GM19372 (cell line): ENCODE measurements around the gene HOXC10.

Experiments used
- ATAC-seq: cut with Tn5 transposase; IDR thresholded peaks from one replicate; pipeline ENCODE4 v1.9.1; 2021; ENCODE audit warnings: mild to moderate bottlenecking, low read depth, moderate library complexity; ENCODE audit not compliant: unreplicated experiment

Gene HOXC10

DNA sequence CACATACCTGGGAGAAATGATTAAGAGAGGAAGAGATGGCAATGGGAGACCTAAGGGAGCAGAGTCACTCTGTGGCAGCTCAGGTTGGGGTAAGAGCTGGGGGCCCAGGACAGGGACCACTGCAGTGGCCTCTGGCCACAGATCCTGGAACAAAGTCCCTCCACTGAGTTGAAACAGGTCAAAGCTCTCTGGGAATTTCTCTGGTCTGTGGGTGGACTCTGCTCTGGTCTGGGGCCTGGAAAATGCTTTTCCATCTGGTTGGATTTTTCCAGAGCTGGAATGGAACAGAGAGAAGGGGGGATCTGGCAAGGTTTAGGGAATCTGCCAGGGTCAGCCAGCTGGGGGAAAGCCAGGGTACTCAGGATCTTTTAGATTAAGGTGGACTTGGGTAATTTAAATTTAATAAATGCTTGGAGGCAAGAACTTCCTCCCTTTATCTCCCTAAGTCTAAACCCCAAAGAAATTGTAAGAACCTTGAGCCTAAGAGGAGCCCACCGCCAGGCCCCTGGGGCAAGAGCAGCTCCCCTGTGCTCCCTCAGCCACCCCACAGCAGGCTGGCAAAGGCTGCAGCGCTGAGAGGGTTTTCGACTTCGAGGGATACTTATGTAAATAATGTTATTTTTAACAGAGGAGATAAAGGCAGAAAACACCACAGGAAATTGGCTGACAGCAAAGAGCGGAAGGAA lies 3.7 kb downstream of the HOXC10 start:
- no peak for ATAC-seq

DNA sequence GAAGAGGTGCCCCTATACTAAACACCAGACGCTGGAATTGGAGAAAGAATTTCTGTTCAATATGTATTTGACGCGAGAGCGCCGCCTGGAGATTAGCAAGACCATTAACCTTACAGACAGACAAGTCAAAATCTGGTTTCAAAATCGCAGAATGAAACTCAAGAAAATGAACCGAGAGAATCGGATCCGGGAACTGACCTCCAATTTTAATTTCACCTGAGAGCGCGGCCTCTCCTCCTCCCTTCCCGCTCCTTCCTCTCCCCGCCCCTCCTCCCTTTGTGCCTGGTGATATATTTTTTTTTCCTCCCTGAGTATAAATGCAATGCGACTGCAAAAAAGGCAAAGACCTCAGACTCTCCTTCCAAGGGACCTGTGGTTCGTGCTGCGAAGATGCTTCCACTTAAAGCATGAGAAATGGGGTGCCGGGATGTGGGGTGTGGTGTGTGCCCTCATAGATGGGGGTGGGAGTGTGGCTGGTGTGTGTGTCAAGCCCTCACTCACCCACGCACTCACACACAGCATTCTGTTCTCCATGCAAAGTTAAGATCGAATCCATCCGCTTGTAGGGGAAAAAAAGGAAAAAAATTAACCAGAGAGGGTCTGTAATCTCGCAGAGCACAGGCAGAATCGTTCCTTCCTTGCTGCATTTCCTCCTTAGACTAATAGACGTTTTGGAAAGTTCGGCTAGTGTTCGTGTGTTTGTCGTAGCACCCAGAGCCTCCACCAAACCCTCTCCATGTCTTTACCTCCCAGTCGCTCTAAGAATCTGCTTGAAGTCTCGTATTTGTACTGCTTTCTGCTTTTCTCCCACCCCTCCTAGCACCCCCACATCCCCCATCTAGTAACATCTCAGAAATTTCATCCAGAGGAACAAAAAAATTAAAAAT lies 4.5 kb downstream of the HOXC10 start:
- ATAC-seq = no peak

DNA sequence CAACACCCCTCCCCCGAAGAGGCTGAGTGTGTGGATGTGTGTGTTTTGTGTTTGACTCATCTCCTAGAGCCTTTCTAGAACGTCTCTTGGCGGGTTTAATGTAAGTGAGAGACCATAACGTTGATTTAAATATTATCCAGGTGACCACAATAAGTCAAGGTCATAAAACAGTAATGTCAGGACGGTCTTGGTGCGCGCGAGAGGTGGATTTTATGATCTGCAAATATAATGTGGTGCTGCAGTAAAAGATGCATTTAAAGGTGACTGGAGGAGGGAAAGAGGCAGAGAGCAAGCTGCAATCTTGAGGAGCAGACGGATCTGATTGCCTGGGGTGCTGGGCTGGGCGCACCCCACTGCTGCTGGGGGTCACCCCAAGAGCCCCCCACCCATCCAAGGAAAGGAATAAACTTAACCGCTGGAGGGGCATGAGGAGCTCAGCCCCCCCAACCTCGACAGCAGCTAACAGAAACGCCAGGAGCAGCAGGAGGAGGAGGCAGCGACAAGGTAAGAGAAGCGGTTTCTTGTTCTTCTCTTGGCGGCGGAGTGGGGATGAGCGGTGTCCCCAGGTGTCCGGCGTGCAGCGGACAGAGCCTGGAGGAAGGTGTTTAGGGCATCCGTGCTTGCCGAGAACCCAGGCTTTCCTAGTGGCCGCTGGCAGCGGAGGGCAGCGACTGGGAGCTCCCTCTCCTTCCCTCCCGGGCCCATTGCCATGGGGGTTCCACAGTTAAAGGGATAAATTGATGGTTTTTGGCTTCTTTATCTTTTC lies 5.5 kb downstream of the HOXC10 start:
- ATAC-seq = no peak

DNA sequence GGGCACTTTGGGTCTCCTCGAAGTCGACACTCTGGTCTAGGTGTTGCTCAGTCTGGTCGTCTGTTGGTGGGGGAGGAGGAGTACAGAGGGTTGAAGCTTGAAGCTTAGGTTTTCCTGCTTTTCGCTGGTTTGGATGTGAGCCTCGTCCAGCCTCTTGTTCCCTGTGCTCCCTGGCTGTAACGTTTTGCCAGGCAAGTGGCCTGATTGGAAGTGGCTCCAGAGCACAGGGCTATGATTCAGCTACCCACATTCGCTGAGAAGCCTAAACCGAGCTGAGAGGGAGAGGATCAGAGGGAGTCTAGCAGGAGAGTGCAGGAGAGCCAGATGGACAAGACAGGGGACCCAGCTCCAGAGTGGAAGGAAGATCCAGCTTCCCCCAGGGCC lies 6.1 kb downstream of the HOXC10 start:
- ATAC-seq = no peak

DNA sequence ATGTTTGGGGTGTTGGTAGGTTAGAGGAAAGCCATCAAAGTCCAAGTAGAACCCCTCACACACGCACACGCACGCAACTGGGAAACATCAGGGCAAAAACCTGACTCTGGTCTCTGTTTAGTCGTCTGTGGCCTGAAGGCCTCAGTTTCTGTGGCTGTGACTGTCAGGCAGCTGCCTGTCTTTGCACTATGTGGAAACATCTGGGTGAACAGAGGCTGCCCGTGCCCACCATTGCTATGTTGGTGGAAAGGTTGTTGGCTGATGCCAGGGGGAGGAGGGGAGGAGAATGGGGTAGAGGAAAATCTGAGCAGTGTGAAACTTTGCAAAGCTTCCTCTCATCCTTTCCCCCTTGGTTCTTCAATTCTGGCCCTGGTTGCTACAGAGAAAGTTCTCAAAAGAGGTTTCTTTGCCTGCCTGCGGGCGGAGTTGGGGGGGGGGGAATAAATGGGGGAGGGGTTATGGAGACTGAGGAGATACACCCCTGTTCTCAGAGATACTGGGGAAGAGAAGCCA lies 7.5 kb downstream of the HOXC10 start:
- no peak for ATAC-seq

DNA sequence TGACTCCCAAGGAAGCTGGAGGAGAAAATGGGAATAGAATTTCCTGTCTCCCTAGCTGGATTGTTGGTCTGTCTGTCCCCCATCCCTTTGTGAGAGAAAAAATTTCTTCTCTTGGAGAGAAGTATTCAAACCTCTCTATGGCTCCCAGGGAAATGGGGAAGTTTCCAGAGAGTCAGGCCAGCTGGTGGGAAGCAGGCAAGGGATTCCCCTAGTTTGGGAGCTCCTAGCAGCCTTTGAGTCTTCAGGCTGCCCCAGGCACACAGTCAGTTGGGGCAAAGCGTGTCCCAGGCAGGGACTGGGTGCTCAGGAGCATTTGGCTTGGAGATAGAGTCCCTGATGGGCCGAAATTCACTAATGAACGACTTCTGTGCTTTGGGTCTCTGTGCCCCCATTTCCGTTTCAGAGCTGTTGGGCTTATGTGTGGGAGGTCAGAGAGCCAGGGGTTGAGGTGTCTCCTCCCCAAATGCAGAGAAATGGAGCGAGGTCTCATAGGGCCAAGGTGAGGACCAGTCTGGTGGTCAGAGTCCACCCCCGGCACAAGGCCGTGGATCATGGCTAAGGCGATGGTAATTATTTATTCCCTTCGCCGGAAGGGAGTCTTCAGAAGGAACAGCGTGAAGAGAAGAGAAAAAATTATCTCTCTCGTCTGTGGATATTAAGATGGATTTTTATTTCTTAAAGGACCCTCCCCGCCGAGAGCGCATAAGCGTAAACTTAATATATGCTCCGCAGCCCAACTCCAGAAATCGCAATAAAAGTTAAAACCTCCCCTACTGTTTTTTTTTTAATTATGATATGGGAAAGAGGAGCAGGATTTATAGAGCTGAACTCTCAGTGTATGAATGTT lies 8.4 kb downstream of the HOXC10 start:
- ATAC-seq = no peak

DNA sequence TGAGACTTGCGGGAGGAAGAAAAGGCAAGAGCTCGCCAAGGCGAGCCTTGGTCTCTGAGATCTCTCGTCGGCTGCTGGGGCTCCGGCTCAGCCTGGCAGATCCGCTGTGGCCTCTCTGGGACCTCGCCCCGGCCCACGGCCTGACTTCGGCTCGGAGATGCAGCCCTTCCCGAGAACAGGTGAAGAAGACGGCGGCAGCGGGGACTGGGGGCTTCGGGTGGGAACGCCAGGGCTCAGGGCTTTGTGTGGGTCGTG lies 9.0 kb downstream of the HOXC10 start:
- no peak for ATAC-seq

DNA sequence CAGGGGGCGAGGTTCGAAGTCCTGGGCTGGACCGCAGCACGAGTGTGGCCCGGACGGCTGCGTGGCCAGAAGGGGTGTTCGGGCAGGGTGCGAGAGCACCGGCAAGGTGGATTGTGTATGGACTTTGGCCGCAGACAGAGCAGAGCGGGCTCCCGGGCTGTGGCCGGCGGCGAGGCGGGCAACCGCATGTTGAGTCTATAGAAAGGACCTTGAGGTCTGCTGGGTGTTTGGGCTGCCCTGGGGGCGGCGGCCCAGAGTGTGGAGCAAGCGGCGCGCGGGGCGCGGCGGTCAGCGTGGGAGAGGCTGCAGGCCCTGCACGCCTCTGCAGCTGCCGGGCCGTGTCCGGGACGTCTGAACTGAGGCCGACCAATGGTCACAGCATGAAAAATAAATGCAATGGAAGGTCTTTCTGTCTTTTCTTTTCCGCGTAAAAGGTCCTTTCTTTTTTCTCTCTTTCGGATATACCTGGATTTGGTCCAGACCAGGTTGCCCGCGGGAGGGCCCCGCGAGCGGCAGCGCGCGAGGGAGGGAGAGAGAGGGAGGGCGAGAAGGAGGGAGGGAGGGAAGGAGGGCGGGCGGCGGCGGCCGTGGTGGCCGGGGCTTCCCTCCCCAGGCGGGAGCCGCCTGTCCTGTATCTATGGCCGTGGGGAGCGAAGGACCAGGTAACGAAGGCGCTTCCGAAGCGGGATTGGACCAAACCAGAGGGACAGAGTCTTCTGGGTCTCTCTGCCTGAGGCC lies 9.5 kb downstream of the HOXC10 start:
- ATAC-seq = no peak

DNA sequence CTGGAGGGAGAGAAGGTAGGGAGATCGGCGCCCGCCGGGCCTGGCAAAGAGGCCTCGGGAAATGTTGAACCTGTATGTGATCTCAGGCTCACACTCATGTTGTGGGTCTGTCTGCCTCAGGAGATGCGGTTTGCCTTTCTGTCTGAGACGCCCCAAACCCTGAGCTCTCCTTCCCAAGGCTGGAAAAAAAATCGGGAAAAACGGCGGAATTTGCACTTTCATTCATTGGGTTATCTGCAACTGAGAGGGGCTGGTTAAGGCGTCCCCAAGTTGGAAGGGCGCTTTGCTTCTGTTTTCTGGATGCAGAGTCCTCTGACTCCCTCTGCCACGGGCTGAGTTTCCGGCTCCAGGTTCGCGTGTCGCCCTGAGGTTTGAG lies 10.0 kb downstream of the HOXC10 start:
- no peak for ATAC-seq

DNA sequence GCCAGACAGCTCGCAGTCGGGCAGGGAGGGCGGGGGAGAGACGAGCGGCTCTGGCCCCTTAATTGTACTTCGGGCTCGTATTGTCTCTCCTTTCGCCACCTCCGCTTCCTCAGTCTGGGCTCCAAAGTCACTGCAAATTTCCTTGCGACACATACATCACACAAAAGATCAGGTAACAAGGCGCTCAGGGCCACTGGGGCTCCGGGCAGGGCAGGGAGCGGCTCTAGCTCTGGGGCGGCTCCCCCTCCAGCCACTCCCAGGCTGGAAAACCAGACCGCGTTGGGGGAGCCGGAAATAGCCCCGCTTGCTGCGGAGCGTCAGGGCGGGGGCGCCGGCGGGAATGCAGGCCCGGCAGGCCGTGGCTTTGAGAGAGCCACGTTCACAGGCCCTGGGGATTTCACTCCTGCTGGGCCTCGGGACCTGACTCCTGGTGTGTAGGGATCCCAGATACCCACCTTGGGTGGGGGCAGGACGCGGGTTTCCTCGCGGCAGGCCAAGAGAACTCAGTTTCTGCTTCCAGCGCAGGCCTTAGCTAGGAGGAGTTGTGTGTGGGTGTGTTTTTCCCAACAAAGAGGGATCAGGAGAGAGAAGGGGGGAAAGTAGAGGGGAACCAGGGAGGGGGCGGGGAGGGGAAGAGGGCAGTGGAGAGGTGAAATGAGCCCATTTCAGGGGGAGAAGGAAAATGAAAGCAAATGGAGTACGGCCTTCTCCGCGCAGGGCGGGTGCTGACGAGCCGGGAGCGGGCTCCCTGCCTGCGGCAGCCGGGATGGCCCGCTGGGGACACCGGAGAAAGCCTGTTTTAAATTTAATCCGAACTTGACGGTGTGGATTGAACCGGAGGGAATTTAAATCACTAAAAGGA lies 10.7 kb downstream of the HOXC10 start:
- no peak for ATAC-seq

DNA sequence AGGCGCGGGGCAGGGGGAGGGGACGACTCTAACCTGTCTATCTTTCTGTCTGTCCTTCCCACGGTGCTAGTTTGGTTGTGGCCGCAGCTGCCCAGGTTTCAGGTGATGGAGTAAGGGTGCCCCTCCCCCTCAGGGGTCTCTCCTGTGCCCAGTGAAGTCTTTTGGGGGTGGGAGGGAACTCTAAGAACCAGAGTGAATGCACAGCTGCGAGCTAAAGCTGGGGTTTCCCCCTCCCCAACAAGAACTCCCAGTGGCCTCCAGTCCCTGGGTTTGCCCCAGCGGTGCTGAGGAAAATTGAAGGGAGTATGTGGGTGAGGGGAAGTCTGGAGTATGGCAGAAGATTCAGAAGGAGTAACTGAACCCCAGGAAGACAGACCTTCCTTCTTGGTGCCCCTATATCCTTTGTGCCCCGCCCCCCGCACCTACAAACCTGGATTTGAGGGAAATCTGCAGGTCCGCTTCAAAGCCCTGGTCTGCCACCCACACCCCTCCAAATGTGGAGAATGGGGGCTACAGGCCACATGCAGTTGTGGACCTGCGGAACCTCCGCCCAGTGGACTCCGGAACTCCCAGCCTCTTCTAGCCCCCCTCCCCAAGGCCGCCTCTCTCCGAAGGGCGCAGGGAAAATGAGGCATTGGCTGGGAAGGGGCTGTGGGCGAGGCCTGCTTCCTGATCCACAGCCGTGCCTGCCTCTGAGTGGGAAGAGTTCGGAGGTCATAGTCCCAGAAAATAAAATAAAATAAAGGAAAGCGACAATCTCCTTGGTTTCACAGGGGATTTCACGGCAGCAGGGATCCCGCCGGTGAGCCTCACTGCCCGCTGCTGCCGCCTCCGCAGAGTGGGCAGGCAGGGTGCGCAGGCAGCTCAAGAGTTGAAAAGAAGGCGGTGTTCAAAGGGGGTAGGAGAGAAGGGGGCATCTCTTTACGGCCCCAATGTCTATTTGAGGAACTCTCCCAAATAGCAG lies 11.6 kb downstream of the HOXC10 start:
- no peak for ATAC-seq

DNA sequence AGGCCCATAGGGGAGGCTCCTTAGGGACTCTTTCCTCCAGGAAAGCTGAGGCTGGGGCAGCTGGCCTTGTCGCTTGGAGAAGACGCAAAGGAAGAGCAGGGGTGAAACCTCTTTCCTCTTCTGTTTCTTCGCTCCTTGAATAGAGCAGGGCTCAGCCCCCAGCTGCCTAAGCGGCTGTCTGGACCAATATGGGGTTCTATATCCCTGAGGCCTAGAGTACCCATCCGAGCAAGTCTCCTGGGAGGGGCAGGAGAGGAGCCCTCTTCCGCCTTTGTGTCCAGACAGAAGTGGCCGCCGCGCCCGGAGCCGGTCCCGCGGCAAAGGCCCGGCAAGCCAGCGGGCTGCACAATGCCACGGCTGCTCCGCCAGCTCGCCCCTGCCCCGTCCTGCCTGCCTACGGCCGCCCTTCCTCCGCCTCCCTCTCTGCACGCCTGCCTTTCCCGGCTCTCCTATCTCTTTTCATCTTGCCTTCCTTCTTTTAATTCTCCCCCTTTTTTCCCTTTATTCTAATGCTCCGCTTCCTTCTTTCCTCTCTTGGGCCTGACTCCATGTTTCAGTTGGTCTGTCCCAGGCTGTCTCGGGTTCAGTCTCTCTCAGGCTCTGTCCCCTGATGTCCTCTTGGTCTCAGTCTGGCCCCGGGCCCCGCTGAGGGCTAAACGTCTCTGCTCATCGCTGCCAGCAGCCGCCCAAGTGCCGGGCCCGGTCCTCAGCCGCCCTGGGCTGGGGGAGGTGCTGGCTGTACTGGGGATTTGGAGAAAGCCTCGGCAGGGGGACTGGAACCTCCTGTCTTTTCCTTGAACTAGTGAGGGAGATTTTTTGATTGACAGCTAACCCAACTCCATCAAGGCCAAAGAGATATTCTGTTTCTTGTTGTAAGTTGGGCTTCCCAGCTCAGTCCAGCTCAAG lies 12.5 kb downstream of the HOXC10 start:
- ATAC-seq = no peak

DNA sequence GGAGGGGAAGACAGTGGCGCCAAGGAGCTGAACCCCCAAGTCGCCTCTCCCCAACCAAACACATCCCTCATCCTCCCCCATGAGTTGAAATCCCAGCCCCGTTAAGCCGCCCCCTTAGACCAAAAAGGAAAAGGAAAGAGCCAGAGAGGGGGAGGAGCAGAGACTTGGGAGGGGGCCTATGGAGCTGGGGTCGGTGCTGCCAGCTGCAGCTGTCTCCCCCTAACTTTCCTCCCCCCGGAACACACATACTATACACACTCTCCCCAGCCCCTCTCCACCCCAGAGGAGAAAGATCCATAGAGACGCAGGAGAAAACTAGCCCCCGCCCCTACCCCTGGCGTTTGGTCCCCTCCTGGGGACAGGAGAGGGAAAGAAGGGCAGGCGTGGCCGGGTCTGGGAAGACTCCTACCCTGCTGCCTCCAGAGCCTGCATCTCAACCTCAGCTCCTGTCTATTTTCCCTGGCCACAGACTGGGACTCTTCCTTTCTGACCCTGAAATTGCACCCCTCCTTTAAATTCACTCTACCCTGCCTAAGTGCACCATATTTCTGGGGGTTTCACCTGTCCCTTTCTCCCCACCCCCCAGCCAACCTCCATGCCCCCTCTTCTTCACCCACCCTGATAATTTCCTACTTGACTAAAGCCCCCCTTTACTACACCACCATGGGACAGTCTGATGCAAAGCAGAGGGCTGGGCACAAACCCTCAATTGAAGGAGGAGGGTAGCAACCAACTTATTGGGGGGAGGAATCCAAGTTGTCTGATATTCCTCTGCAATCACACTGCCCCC lies 13.4 kb downstream of the HOXC10 start:
- ATAC-seq = no peak

DNA sequence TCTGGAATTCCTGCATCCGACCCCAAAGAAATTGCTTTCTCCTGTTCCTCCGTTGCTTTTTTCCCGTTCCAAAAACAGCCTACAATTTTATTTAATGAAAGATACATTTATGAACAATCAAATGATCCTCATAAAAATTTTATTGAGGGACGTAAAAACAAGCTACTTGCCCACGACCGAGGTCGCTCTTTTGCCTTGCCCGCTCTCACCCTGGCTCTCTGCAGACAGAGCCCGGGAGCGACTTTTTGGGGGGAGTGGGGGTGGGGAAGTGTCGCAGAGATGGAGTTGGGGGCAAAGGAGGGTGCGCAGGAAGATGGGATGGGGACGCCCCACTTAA lies 13.9 kb downstream of the HOXC10 start:
- ATAC-seq = no peak

DNA sequence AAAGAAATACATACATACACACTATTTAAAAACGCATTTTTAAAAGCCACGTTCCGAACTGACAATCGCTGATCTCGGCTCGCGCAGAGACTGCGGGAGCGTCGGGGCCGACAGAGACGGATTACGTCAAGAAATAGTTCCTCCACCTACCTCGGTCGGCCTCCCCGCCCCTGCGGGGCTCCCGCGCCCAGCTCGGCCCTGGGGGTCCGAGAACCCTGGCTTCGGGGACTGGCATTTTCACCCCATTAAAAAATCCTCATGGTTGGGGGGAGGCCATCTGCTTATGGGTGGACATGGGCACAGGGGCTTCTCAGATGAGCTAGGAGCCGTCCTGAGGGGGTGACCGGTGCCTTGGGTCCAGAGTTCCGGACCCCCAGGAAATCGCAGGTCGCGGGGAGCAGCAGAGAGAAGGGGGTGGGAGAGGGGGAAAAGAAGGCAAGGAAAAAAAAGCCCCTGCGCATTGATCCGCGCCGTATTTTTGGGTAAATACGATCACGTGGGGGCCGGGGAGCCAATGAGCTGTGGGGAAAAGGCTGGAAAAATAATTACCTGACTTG lies 14.7 kb downstream of the HOXC10 start:
- ATAC-seq = no peak
